Upper lobe of left lung (tissue), 4 donors: Measurements from ENCODE around the gene ZNF785.

Experiments
- CTCF ChIP-seq, 6 experiments: fragments of 450-650 bp in 4 of 6; fragments of 200-600 bp in 2 of 6; sonication (generic) in 2 of 6; IDR thresholded peaks; one replicate each; pipeline ENCODE4 v1.5.1; 2016 to 2019; ENCODE audit warnings: antibody characterized with exemption in 6 of 6
- EP300 ChIP-seq, 4 donors: sonication (generic); formaldehyde crosslinking; IDR thresholded peaks; one replicate each; pipeline ENCODE4 v1.5.1; 2017; ENCODE audit warnings: antibody characterized with exemption in 4 of 4, control low read depth in 2 of 4
- POLR2A ChIP-seq, 4 donors: fragments of 450-650 bp; IDR thresholded peaks; one replicate each; pipeline ENCODE4 v1.5.1; 2016 to 2017; ENCODE audit warnings: antibody characterized with exemption in 4 of 4, mild to moderate bottlenecking in 2 of 4
- POLR2AphosphoS5 ChIP-seq, 2 donors: sonication (generic); formaldehyde crosslinking; IDR thresholded peaks; one replicate each; pipeline ENCODE4 v1.5.1; 2017; ENCODE audit warnings: antibody characterized with exemption in 2 of 2

DNA sequence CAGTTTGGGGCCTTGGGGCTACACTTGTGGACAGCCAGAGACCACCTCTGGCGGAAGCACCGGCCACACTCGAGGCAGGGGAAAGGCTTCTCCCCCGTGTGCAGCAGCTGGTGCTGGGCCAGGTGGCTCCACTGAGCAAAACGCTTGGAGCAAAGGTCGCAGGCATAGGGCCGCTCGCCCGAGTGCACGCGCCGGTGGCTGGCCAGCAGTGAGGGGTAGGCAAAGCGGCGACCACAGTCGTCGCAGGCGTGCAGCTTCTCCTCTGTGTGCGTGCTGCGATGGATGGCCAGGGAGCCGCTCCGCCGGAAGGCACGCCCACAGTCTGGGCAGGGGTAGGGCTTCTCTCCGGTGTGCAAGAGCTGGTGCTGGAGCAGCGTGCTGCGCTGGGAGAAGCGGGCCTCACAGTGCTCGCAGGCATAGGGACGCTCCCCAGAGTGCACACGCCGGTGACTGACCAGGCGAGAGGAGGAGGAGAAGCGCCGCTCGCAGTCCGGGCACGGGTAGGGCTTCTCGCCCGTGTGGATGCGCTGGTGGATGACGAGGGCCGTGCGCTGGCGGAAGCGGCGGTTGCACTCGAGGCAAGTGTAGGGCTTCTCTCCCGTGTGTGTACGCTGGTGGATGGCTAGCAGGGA is 18.9 kb upstream of the ZNF785 start:
- TF ChIP-seq CTCF (IDR thresholded peaks at IDR 0.05) = no peak
- no peak for TF ChIP-seq POLR2A (IDR thresholded peaks at IDR 0.05)
- no peak for TF ChIP-seq POLR2AphosphoS5 (IDR thresholded peaks at IDR 0.05)
- no peak for TF ChIP-seq EP300 (IDR thresholded peaks at IDR 0.05)
